ENCODE results near the gene EXOC8. TPM values are rescaled to one million over a fixed set of nuclear protein-coding genes. Genes with fewer than 3 reads are reported as not detected.
A peak's percentile ranks its signal among the peaks of the same experiment; 100 is the strongest.

EXOC8 gene
- total RNA-seq, 2 experiments from 2014 or later: 14.8 to 17.4 TPM

- BruUV-seq (replicated peaks): no TSS peak
- Histone ChIP-seq H3K4me2 (ENCODE audit: low read length) (no peak overlapping the region), H2AFZ (ENCODE audit: low read length) (no peak overlapping the region)
Observed at GRCh38 chr1:231322880-231323530, 14.6 kb downstream of the EXOC8 start.

GRCh38 chr1:231319080-231319479 lies 18.6 kb downstream of the EXOC8 start:
- POLR2A ChIA-PET: interaction anchor here (1.2 kb wide), 1 partner anchor 260 kb away, joined by 3 read pairs; no protein-coding TSS in a partner anchor
- H3K27ac ChIP-seq (ENCODE audit: low read depth, low read length, poor library complexity, severe bottlenecking): no peak overlapping the region
- no peak for DNase-seq (ENCODE audit: low spot score)
- no peaks in the 10 kb centered on the region for H3K36me3 ChIP-seq (ENCODE audit: insufficient read depth, low read length)
- H3K4me2 ChIP-seq (ENCODE audit: low read length): no peak overlapping the region
- no peak overlapping the region for H3K4me3 ChIP-seq (ENCODE audit: low read depth, low read length, poor library complexity, severe bottlenecking)
- H3K79me2 ChIP-seq (ENCODE audit: insufficient read depth, low read depth, low read length): no peaks in the 10 kb centered on the region
- CTCF ChIA-PET (ENCODE audit: unreplicated experiment): no interaction called here
- H3K4me1 ChIP-seq (ENCODE audit: insufficient read depth, low read length, poor library complexity, severe bottlenecking): no peaks in the 10 kb centered on the region
- no peaks in the 10 kb centered on the region for H3K9me2 ChIP-seq (ENCODE audit: insufficient read depth, low read length)
- H2AFZ ChIP-seq (ENCODE audit: low read length): no peak overlapping the region
- no peaks in the 10 kb centered on the region for H3K9me3 ChIP-seq (ENCODE audit: low read length)
- intact Hi-C loops (cut with micrococcal nuclease; ENCODE audit: unreplicated experiment): loop anchor here (5.0 kb wide), 1 partner anchor 273 kb away; no protein-coding TSS in a partner anchor
- TF ChIP-seq EZH2phosphoT487 (IDR thresholded peaks at IDR 0.05; ENCODE audit: borderline replicate concordance, low read depth, low read length) (no peak), CTCF (conservative IDR thresholded peaks at IDR 0.05; ENCODE audit: low read length) (no peak)
- BruUV-seq (replicated peaks): no TSS peak
- no peaks in the 10 kb centered on the region for H4K20me1 ChIP-seq (ENCODE audit: insufficient read depth, low read length)

More at GRCh38 chr1:231322880-231323530, 14.6 kb downstream of the EXOC8 start:
- Histone ChIP-seq H3K79me2 (ENCODE audit: insufficient read depth, low read depth, low read length) (no peaks in the 10 kb centered on the region), H3K36me3 (ENCODE audit: insufficient read depth, low read length) (no peaks in the 10 kb centered on the region), H3K9me3 (ENCODE audit: low read length) (no peaks in the 10 kb centered on the region), H3K27ac (ENCODE audit: low read depth, low read length, poor library complexity, severe bottlenecking) (no peak overlapping the region), H3K4me1 (ENCODE audit: insufficient read depth, low read length, poor library complexity, severe bottlenecking) (no peaks in the 10 kb centered on the region), H3K9me2 (ENCODE audit: insufficient read depth, low read length) (no peaks in the 10 kb centered on the region), H3K4me3 (ENCODE audit: low read depth, low read length, poor library complexity, severe bottlenecking) (no peak overlapping the region), H4K20me1 (ENCODE audit: insufficient read depth, low read length) (0 out of 2 replicates have a peak, but pooled peaks cover 4% of the 10 kb centered on the region)
- ChIA-PET POLR2A (no interaction called here), CTCF (ENCODE audit: unreplicated experiment) (no interaction called here)
- DNase-seq (ENCODE audit: low spot score): no peak
- intact Hi-C loops (cut with micrococcal nuclease; ENCODE audit: unreplicated experiment): no loop called here
- TF ChIP-seq EZH2phosphoT487 (IDR thresholded peaks at IDR 0.05; ENCODE audit: borderline replicate concordance, low read depth, low read length) (no peak), CTCF (conservative IDR thresholded peaks at IDR 0.05; ENCODE audit: low read length) (peak; percentile 44; the same call in 1 of the 2 replicates)

GRCh38 chr1:231318568-231318967 lies 19.1 kb downstream of the EXOC8 start:
- BruUV-seq (replicated peaks): no TSS peak
- Histone ChIP-seq H3K27ac (ENCODE audit: low read depth, low read length, poor library complexity, severe bottlenecking) (no peak overlapping the region), H3K4me1 (ENCODE audit: insufficient read depth, low read length, poor library complexity, severe bottlenecking) (no peaks in the 10 kb centered on the region), H2AFZ (ENCODE audit: low read length) (no peak overlapping the region), H3K9me2 (ENCODE audit: insufficient read depth, low read length) (no peaks in the 10 kb centered on the region), H3K4me2 (ENCODE audit: low read length) (no peak overlapping the region), H4K20me1 (ENCODE audit: insufficient read depth, low read length) (no peaks in the 10 kb centered on the region), H3K4me3 (ENCODE audit: low read depth, low read length, poor library complexity, severe bottlenecking) (no peak overlapping the region), H3K36me3 (ENCODE audit: insufficient read depth, low read length) (no peaks in the 10 kb centered on the region), H3K9me3 (ENCODE audit: low read length) (no peaks in the 10 kb centered on the region), H3K79me2 (ENCODE audit: insufficient read depth, low read depth, low read length) (no peaks in the 10 kb centered on the region)
- intact Hi-C loops (cut with micrococcal nuclease; ENCODE audit: unreplicated experiment): loop anchor here (5.0 kb wide), 1 partner anchor 274 kb away; no protein-coding TSS in a partner anchor
- CTCF ChIA-PET (ENCODE audit: unreplicated experiment): no interaction called here
- TF ChIP-seq CTCF (conservative IDR thresholded peaks at IDR 0.05; ENCODE audit: low read length): no peak
- no peak for TF ChIP-seq EZH2phosphoT487 (IDR thresholded peaks at IDR 0.05; ENCODE audit: borderline replicate concordance, low read depth, low read length)
- POLR2A ChIA-PET: interaction anchor here (1.4 kb wide), 1 partner anchor 287 kb away, joined by 4 read pairs; no protein-coding TSS in a partner anchor
- no peak for DNase-seq (ENCODE audit: low spot score)
